ENCODE measurements around the gene NQO2. TPM values are rescaled to one million over a fixed set of nuclear protein-coding genes. Genes with fewer than 3 reads are reported as not detected.
A peak's percentile ranks its signal among the peaks of the same experiment; 100 is the strongest.

Gene NQO2
- total and polyA plus RNA-seq, 10 donors = 16.3 to 55.1 (median 30.7) TPM

DNA sequence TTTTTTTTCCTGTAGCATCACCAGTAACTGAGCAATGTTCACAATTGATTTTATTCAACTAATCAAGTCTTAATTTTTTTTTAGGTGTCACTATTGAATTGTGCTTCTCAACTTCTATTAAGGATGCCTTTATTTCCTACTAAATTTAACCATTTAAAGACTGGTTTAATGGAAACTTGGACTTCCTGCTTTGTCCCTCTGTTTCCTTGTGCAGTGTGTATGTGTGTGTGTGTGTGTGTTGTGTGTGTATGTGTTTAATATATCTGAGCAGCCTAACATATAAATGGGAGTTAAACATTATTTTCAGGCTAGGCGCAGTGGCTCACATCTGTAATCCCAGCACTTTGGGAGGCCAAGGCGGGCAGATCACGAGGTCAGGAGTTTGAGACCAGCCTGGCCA is 30.1 kb upstream of the NQO2 start:
- no peak for TF ChIP-seq CTCF (IDR thresholded peaks at IDR 0.05 in 8 of 11, conservative IDR thresholded peaks at IDR 0.05 in 3 of 11)
- TF ChIP-seq POLR2AphosphoS5 (IDR thresholded peaks at IDR 0.05) = no peak
- no peak for TF ChIP-seq POLR2A (IDR thresholded peaks at IDR 0.05)
- no peaks in the 10 kb centered on the region for H3K9me3 ChIP-seq
- H3K4me3 ChIP-seq = peak overlapping the region in 3 of 8 donors; percentile 64 to 91 (median 75)
- H3K27me3 ChIP-seq (replicated peaks in 1 of 7) = no peaks in the 10 kb centered on the region
- DNase-seq = no peak
- peak overlapping the region in 6 of 8 donors; percentile 20 to 98 (median 96) for H3K27ac ChIP-seq
- H3K36me3 ChIP-seq = peaks cover 0 to 22% (median 0%) of the 10 kb centered on the region in 6 donors
- 85 to 91% (median 89%) methylated on average over 3 of the region's 3 CpGs for WGBS, 5 donors
- peaks cover 9 to 89% (median 52%) of the 10 kb centered on the region in 6 donors for H3K4me1 ChIP-seq
- intact Hi-C loops (cut with DNase I; ENCODE audit: low total_unique reads) = no loop called here

DNA sequence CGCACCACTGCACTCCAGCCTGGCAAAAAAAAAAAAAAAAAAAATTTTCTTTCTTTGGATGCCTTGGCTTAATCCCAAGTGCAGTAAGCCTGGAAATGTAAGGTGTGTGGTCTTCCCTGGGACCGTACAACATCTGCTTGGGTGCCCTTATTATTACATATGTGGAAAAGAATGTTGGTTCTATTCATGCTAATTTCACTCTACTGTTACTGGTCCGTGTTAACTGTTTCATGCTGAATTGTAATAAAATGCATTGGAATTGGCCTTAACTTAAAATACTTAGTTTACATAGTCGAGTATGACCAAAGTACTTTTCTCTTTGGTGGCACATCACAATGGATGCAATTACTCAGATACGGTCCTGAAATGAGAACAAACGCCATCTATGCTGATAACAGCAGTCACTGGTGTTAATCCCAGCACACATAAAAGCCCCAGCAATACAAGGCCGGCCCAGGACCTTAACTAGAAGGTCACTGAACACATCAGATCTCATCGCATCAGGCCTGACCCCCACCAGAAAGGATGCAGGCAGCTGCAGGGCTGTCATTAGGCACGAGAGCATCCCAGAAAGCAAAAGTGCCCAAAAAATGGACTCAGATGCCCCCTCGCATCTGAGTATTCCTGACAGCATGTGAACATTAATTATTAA is 29.5 kb upstream of the NQO2 start:
- H3K36me3 ChIP-seq = peaks cover 0 to 22% (median 0%) of the 10 kb centered on the region in 6 donors
- H3K27ac ChIP-seq = peak overlapping the region; percentile 92 to 98 (median 96)
- no peaks in the 10 kb centered on the region for H3K27me3 ChIP-seq (replicated peaks in 1 of 7)
- no peaks in the 10 kb centered on the region for H3K9me3 ChIP-seq
- intact Hi-C loops (cut with DNase I; ENCODE audit: low total_unique reads) = no loop called here
- TF ChIP-seq POLR2AphosphoS5 (IDR thresholded peaks at IDR 0.05) = no peak
- TF ChIP-seq POLR2A (IDR thresholded peaks at IDR 0.05) = no peak
- TF ChIP-seq CTCF (IDR thresholded peaks at IDR 0.05 in 8 of 11, conservative IDR thresholded peaks at IDR 0.05 in 3 of 11) = no peak
- DNase-seq = no peak
- peaks cover 9 to 83% (median 50%) of the 10 kb centered on the region in 6 donors for H3K4me1 ChIP-seq
- H3K4me3 ChIP-seq = peak overlapping the region; percentile 48 to 91 (median 64)
- 36 to 49% (median 37%) methylated on average over 10 of the region's 10 CpGs for WGBS, 5 donors

- H3K36me3 ChIP-seq = peaks cover 0 to 18% (median 0%) of the 10 kb centered on the region in 6 donors
- peak overlapping the region; percentile 92 to 98 (median 96) for H3K27ac ChIP-seq
- no peaks in the 10 kb centered on the region for H3K27me3 ChIP-seq (replicated peaks in 1 of 7)
- H3K4me3 ChIP-seq = peak overlapping the region; percentile 48 to 91 (median 64)
- intact Hi-C loops (cut with DNase I; ENCODE audit: low total_unique reads) = no loop called here
- no peaks in the 10 kb centered on the region for H3K9me3 ChIP-seq
- peak in 2 of 3 donors; percentile 16 to 75 for TF ChIP-seq POLR2AphosphoS5 (IDR thresholded peaks at IDR 0.05)
- TF ChIP-seq CTCF (IDR thresholded peaks at IDR 0.05 in 8 of 11, conservative IDR thresholded peaks at IDR 0.05 in 3 of 11) = no peak
- peaks cover 9 to 75% (median 48%) of the 10 kb centered on the region in 6 donors for H3K4me1 ChIP-seq
- peak; percentile 97 for DNase-seq
- WGBS, 5 donors = 0 to 1% (median 1%) methylated on average over 40 to 80 of the region's 80 CpGs
These were observed 28.8 kb upstream of the NQO2 start for GRCh38 chr6:2970753-2971419.
